K562 (cell line): ENCODE measurements around the gene PPFIA3. TPM values are rescaled to one million over a fixed set of nuclear protein-coding genes. Genes with fewer than 3 reads are reported as not detected.

ENCODE experiments used
- ARID4B ChIP-seq: sonication (generic); formaldehyde crosslinking; IDR thresholded peaks from 2 replicates; pipeline ENCODE4 v1.8.0; 2022; ENCODE audit warnings: mild to moderate bottlenecking, missing genetic modification reagents
- BCOR ChIP-seq: fragments of 450-650 bp; IDR thresholded peaks from 2 replicates; pipeline ENCODE4 v1.6.1; 2016
- BRCA1 ChIP-seq, 2 experiments: fragments of 450-650 bp in 1 of 2; sonication (generic) in 1 of 2; formaldehyde crosslinking in 1 of 2; IDR thresholded peaks; 2 replicates each; pipeline versions ENCODE4 v1.5.0 to v1.6.1; 2017 to 2020; ENCODE audit warnings: mild to moderate bottlenecking in 1 of 2, missing genetic modification reagents in 1 of 2
- CTBP1 ChIP-seq: fragments of 450-650 bp; IDR thresholded peaks from 2 replicates; pipeline ENCODE4 v1.6.1; 2016; ENCODE audit warnings: borderline replicate concordance
- CTCF ChIP-seq, 3 experiments: IDR thresholded peaks in 2 of 3; conservative IDR thresholded peaks in 1 of 3; 2 replicates each; pipeline ENCODE4 v1.5.1; 2011 to 2012; ENCODE audit warnings: low read length in 3 of 3, mild to moderate bottlenecking in 3 of 3, control low read depth in 2 of 3, improper control_type of control experiment in 1 of 3, inconsistent platforms in 1 of 3, low read depth in 1 of 3, mixed read lengths in 1 of 3, moderate library complexity in 1 of 3; ENCODE audit not compliant: insufficient read depth in 2 of 3
- FOXA1 ChIP-seq: fragments of 450-650 bp; IDR thresholded peaks from 2 replicates; pipeline ENCODE4 v1.6.1; 2016; ENCODE audit warnings: mild to moderate bottlenecking, borderline replicate concordance
- FOXJ2 ChIP-seq: fragments of 200-800 bp; sonication (Bioruptor generic); IDR thresholded peaks from 2 replicates; pipeline ENCODE4 v1.6.1; 2016; ENCODE audit warnings: missing genetic modification characterization, missing compliant biosample characterization
- MBD2 ChIP-seq: sonication (generic); IDR thresholded peaks from 2 replicates; pipeline ENCODE4 v1.6.1; 2016; ENCODE audit warnings: low read depth, borderline replicate concordance
- POLR2B ChIP-seq: fragments of 450-650 bp; IDR thresholded peaks from 2 replicates; pipeline ENCODE4 v1.6.1; 2018; ENCODE audit warnings: low read depth; ENCODE audit not compliant: partially characterized antibody
- POLR2G ChIP-seq: fragments of 200-400 bp; formaldehyde crosslinking; IDR thresholded peaks from 2 replicates; pipeline ENCODE4 v1.6.1; 2017; ENCODE audit warnings: low read depth, mild to moderate bottlenecking, antibody characterized with exemption, low read length, moderate library complexity
- RAD21 ChIP-seq, 2 experiments: fragments of 250-450 bp in 1 of 2; fragments of 450-650 bp in 1 of 2; sonication (Bioruptor Pico) in 1 of 2; formaldehyde crosslinking in 1 of 2; IDR thresholded peaks in 1 of 2; conservative IDR thresholded peaks in 1 of 2; 2 replicates each; pipeline versions ENCODE4 v1.4.0 to v1.8.0; 2020 to 2022; ENCODE audit warnings: mild to moderate bottlenecking in 2 of 2, moderate library complexity in 1 of 2
- RB1 ChIP-seq: fragments of 450-650 bp; IDR thresholded peaks from 2 replicates; pipeline ENCODE4 v1.6.1; 2017; ENCODE audit warnings: low read depth, mild to moderate bottlenecking
- RBM39 ChIP-seq: fragments of 200-400 bp; formaldehyde crosslinking; optimal IDR thresholded peaks from 2 replicates; pipeline ENCODE3; 2018; ENCODE audit warnings: low read depth, low read length
- ZBTB1 ChIP-seq: sonication (generic); formaldehyde crosslinking; IDR thresholded peaks from 2 replicates; pipeline ENCODE4 v1.8.1; 2023; ENCODE audit warnings: missing genetic modification reagents, low read depth, mild to moderate bottlenecking, borderline replicate concordance
- ZFX ChIP-seq: sonication (generic); formaldehyde crosslinking; IDR thresholded peaks from 2 replicates; pipeline ENCODE4 v1.8.0; 2022; ENCODE audit warnings: mild to moderate bottlenecking, missing genetic modification reagents, moderate library complexity
- ZNF274 ChIP-seq: IDR thresholded peaks from 2 replicates; pipeline ENCODE4 v1.6.1; 2011; ENCODE audit warnings: low read depth, mild to moderate bottlenecking, low read length, moderate library complexity, borderline replicate concordance
- polyA plus RNA-seq, 8 experiments: library from polyadenylated mRNA; depleted of rRNA in 4 of 8; stranded (reverse) in 5 of 8; unstranded in 3 of 8; fragments of >200 nt; fragmentation: Nextera tagmentation in 2 of 8; fragmentation: Illumina TruSeq in 1 of 8; extraction: Ambion mirVana in 2 of 8; extraction: Trizol in 1 of 8; gene quantifications; 2 replicates each; pipeline versions ENCODE4 v1.2.1 to v1.2.3, GENCODE V29; 2011 to 2014; ENCODE audit warnings: inconsistent platforms in 1 of 8, missing spikeins in 1 of 8
- total RNA-seq, 7 experiments: library from RNA; depleted of rRNA in 6 of 7; stranded (reverse); fragments of >200 nt in 6 of 7; fragmentation: Illumina TruSeq in 2 of 7; extraction: Trizol in 2 of 7; gene quantifications; 2 replicates each; pipeline versions ENCODE4 v1.2.1 to v1.2.3, GENCODE V29; 2011 to 2021; ENCODE audit warnings: low replicate concordance in 1 of 7
- TF ChIP-seq, protein P1 (sequence below), 2 experiments: fragments of 450-650 bp in 1 of 2; sonication (generic) in 1 of 2; formaldehyde crosslinking in 1 of 2; IDR thresholded peaks in 1 of 2; conservative IDR thresholded peaks in 1 of 2; 2 replicates each; pipeline versions ENCODE4 v1.6.1 to v1.8.1; 2016 to 2023; ENCODE audit warnings: mild to moderate bottlenecking in 2 of 2, moderate library complexity in 2 of 2, inconsistent platforms in 1 of 2, missing genetic modification reagents in 1 of 2
- TF ChIP-seq, protein P2 (sequence below): fragments of 250-450 bp; sonication (Bioruptor Pico); IDR thresholded peaks from 2 replicates; pipeline ENCODE4 v1.8.0; 2021; ENCODE audit warnings: moderate library complexity, mild to moderate bottlenecking, inconsistent platforms

PPFIA3 gene
- total and polyA plus RNA-seq, 9 of the 15 experiments (the other 6 are each of a cell fraction or from before 2014, with no cell fraction given), result 0.10 to 53.0 (median 17.6) TPM

GRCh38 chr19:49097453-49098288, 21.7 kb upstream of the PPFIA3 start (continued):
- no peak for TF ChIP-seq BRCA1 (IDR thresholded peaks at IDR 0.05)
- TF ChIP-seq BRCA1 (CRISPR knock-in tag; IDR thresholded peaks at IDR 0.05), result no peak
- TF ChIP-seq ARID4B (CRISPR knock-in tag), result no peak
- TF ChIP-seq, protein P1, sequence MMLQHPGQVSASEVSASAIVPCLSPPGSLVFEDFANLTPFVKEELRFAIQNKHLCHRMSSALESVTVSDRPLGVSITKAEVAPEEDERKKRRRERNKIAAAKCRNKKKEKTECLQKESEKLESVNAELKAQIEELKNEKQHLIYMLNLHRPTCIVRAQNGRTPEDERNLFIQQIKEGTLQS (IDR thresholded peaks at IDR 0.05), result no peak
- TF ChIP-seq, protein P1 (CRISPR knock-in tag; conservative IDR thresholded peaks at IDR 0.05), result peak; percentile 55; the same call in 1 of the 2 replicates
- no peak for TF ChIP-seq FOXA1
- TF ChIP-seq, protein P2, sequence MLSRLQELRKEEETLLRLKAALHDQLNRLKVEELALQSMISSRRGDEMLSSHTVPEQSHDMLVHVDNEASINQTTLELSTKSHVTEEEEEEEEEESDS (CRISPR knock-in tag), result no peak
- no peak; the same call in 1 of the 2 replicates for TF ChIP-seq ZFX (CRISPR knock-in tag)
- TF ChIP-seq RBM39, result peak; percentile 18
- TF ChIP-seq MBD2, result no peak
- TF ChIP-seq CTBP1, result peak; percentile 54; the same call in 1 of the 2 replicates
- TF ChIP-seq CTCF (IDR thresholded peaks at IDR 0.05 in 2 of 3, conservative IDR thresholded peaks at IDR 0.05 in 1 of 3; ENCODE audit: insufficient read depth in 2 of 3, low read depth in 1 of 3, low read length in 3 of 3), result peak; percentile 92 to 98 (median 93)
- no peak for TF ChIP-seq ZBTB1
- no peak for TF ChIP-seq ZNF274
- no peak for TF ChIP-seq BCOR
- TF ChIP-seq POLR2B, result peak; percentile 10
- TF ChIP-seq RB1, result peak; percentile 49; the same call in 1 of the 2 replicates
- peak; percentile 86 to 93 for TF ChIP-seq RAD21 (CRISPR knock-in tag; conservative IDR thresholded peaks at IDR 0.05 in 1 of 2, IDR thresholded peaks at IDR 0.05 in 1 of 2)
- TF ChIP-seq POLR2G, result no peak
- 0 out of 2 replicates have a peak, but pooled peaks have one; percentile 29 for TF ChIP-seq FOXJ2 (tag)
